Stomach (tissue), 4 donors: ENCODE measurements around the gene LRRC4C.

Experiments
- EP300 ChIP-seq: sonication (generic); formaldehyde crosslinking; IDR thresholded peaks from one replicate; pipeline ENCODE4 v1.6.1; 2017; ENCODE audit warnings: antibody characterized with exemption
- POLR2A ChIP-seq, 4 donors: fragments of 450-650 bp; IDR thresholded peaks; one replicate each; pipeline ENCODE4 v1.6.1; 2016; ENCODE audit warnings: antibody characterized with exemption in 4 of 4, control low read depth in 2 of 4, mild to moderate bottlenecking in 1 of 4, moderate library complexity in 1 of 4
- TF ChIP-seq, protein P1 (sequence below), 7 experiments: fragments of 450-650 bp in 4 of 7; fragments of 200-600 bp in 3 of 7; sonication (generic) in 3 of 7; IDR thresholded peaks; one replicate each; pipeline ENCODE4 v1.5.1; 2016 to 2019; ENCODE audit warnings: antibody characterized with exemption in 7 of 7, control low read depth in 2 of 7, mild to moderate bottlenecking in 1 of 7

DNA sequence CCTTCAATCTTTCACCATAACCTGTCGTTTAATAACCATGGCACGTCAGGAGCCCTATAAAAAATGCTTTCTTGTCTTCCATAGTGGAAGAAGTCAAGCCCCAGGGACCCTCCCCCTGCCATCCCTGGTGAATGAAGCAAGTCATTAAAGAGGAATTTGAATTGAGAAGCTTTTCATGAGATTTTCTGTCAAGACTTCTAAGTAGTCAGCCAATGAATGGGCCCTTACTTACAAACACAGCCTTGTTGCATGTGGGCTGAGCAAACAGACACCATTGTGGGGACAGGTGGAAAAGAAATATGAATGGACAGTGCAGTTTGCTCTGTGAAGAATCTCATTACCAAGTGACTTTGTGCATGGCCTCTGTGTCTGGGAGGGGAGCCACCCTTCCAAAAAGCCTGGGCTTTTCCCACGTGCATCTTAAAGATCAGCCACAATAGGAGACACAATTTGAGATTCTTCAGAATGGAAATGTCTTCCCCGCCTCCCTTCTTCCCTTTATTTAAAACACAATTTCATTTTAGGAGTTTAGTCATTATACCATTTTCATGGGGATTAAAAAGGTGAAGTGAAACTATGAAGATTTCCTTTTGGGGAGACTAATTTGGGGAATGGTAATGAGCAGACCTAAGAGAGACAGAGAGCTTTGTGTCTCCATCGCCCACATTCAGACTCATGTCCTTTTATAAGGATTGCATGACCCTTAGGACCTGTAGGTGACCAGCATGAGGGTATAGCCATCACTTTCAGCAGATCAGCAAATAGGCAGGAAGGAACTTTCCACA lies 152.0 kb downstream of the LRRC4C start:
- TF ChIP-seq, protein P1, sequence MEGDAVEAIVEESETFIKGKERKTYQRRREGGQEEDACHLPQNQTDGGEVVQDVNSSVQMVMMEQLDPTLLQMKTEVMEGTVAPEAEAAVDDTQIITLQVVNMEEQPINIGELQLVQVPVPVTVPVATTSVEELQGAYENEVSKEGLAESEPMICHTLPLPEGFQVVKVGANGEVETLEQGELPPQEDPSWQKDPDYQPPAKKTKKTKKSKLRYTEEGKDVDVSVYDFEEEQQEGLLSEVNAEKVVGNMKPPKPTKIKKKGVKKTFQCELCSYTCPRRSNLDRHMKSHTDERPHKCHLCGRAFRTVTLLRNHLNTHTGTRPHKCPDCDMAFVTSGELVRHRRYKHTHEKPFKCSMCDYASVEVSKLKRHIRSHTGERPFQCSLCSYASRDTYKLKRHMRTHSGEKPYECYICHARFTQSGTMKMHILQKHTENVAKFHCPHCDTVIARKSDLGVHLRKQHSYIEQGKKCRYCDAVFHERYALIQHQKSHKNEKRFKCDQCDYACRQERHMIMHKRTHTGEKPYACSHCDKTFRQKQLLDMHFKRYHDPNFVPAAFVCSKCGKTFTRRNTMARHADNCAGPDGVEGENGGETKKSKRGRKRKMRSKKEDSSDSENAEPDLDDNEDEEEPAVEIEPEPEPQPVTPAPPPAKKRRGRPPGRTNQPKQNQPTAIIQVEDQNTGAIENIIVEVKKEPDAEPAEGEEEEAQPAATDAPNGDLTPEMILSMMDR (IDR thresholded peaks at IDR 0.05) = no peak
- no peak for TF ChIP-seq POLR2A (IDR thresholded peaks at IDR 0.05)
- TF ChIP-seq EP300 = no peak
